HEK293T (cell line): ENCODE data around the gene BBS5.
"Not testable (repeated sequence)": the region's sequence is repeated elsewhere in the genome, so short reads cannot be mapped to it uniquely, and the experiment has no call there.

Source experiments
- CTCF ChIA-PET: fragments of 350-600 bp; formaldehyde crosslinking; extraction: SDS; loops from one replicate; lab custom pipeline; 2021; ENCODE audit warnings: antibody characterized with exemption, inconsistent platforms; lab: Yijun Ruan, JAX
- POLR2A ChIA-PET: fragments of 350-600 bp; formaldehyde crosslinking; extraction: SDS; loops from one replicate; lab custom pipeline; 2020; ENCODE audit warnings: antibody characterized with exemption, inconsistent platforms; lab: Yijun Ruan, JAX
- DNase-seq: peaks from one replicate; pipeline ENCODE4 v3.0.0; 2012; ENCODE audit warnings: mixed read lengths; ENCODE audit errors: extremely low spot score
- ARNT ChIP-seq: fragments of 450-650 bp; IDR thresholded peaks from 2 replicates; pipeline ENCODE4 v1.6.1; 2017; ENCODE audit warnings: mild to moderate bottlenecking
- BHLHE40 ChIP-seq: fragments of 450-650 bp; IDR thresholded peaks from 2 replicates; pipeline ENCODE4 v1.6.1; 2016; ENCODE audit warnings: mild to moderate bottlenecking, moderate library complexity, borderline replicate concordance
- CTBP1 ChIP-seq: fragments of 450-650 bp; IDR thresholded peaks from 2 replicates; pipeline ENCODE4 v1.6.1; 2016; ENCODE audit warnings: borderline replicate concordance
- ELF4 ChIP-seq: fragments of 450-650 bp; IDR thresholded peaks from 2 replicates; pipeline ENCODE4 v1.6.1; 2017; ENCODE audit warnings: antibody characterized with exemption
- FOXA1 ChIP-seq: fragments of 450-650 bp; IDR thresholded peaks from 2 replicates; pipeline ENCODE4 v1.6.1; 2016; ENCODE audit warnings: mild to moderate bottlenecking
- FOXK2 ChIP-seq: fragments of 450-650 bp; IDR thresholded peaks from 2 replicates; pipeline ENCODE4 v1.6.1; 2016; ENCODE audit warnings: mild to moderate bottlenecking
- FOXM1 ChIP-seq: fragments of 450-650 bp; IDR thresholded peaks from 2 replicates; pipeline ENCODE4 v1.6.1; 2017; ENCODE audit warnings: mild to moderate bottlenecking, borderline replicate concordance
- HDGF ChIP-seq: fragments of 450-650 bp; IDR thresholded peaks from 2 replicates; pipeline ENCODE4 v1.6.1; 2017; ENCODE audit warnings: antibody characterized with exemption, borderline replicate concordance
- L3MBTL2 ChIP-seq: fragments of 450-650 bp; conservative IDR thresholded peaks from 2 replicates; pipeline ENCODE4 v1.6.1; 2016; ENCODE audit warnings: mild to moderate bottlenecking
- LEF1 ChIP-seq: fragments of 450-650 bp; IDR thresholded peaks from 2 replicates; pipeline ENCODE4 v1.6.1; 2017; ENCODE audit warnings: mild to moderate bottlenecking, borderline replicate concordance
- NFRKB ChIP-seq: fragments of 450-650 bp; IDR thresholded peaks from 2 replicates; pipeline ENCODE4 v1.6.1; 2016; ENCODE audit warnings: mild to moderate bottlenecking, moderate library complexity
- SP1 ChIP-seq: fragments of 450-650 bp; IDR thresholded peaks from 2 replicates; pipeline ENCODE4 v1.6.1; 2017
- SUZ12 ChIP-seq: fragments of 450-650 bp; IDR thresholded peaks from 2 replicates; pipeline ENCODE4 v1.6.1; 2016; ENCODE audit warnings: mild to moderate bottlenecking
- TARDBP ChIP-seq: fragments of 450-650 bp; IDR thresholded peaks from 2 replicates; pipeline ENCODE4 v1.6.1; 2016
- ZNF384 ChIP-seq: fragments of 450-650 bp; IDR thresholded peaks from 2 replicates; pipeline ENCODE4 v1.6.1; 2016
- TF ChIP-seq, protein P1 (sequence below): fragments of 450-650 bp; IDR thresholded peaks from 2 replicates; pipeline ENCODE4 v1.6.1; 2016

The BBS5 gene

DNA sequence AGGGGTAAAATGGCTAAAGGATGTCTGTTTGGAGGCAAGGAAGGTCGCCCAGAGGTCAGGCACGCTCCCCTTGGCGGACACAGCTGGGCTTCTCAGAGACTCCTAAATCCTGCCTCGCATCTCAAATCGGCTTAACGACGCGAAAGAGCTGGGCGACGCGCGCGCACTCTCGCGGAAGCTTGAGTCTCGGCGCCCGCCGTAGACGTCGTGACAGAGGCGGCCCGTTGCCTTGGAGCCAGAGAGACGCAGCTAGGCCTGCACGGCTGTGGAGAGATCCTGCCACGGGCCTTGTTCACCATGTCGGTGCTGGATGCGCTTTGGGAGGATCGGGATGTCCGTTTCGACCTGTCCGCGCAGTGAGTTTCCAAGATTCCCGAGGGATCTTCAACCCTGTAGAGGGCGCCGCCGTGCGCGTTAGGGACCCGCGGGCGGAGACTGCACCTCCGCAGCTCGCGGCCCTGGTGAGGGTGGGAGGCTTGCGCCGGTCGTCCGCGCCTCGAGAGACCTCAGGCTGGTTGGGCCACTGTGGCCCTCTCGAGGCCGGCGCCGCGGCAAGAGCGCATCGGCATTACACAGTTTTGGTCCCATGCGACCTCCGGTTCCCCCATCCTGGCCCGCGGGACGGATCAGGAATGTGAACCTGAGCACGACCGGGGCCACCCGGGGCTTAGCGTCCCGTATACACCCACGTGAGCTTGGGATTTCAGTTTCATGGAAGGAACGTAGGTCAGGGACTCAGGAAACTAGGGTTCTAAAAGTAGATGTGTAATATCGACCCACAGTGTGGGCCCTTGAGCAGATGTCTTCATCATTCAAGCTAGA is at the start of gene BBS5:
TSS of gene BBS5 (plus strand) at position 238 of the 822 bp plus-strand sequence. CDS start at position 298, 60 bp downstream.
- DNase-seq: peak; percentile 67
- TF ChIP-seq ZNF384: no peak
- TF ChIP-seq ARNT: no peak
- TF ChIP-seq L3MBTL2: peak; percentile 78
- TF ChIP-seq NFRKB: no peak
- no peak for TF ChIP-seq ELF4
- 0 out of 2 replicates have a peak, but pooled peaks have one; percentile 26 for TF ChIP-seq CTBP1
- TF ChIP-seq BHLHE40: no peak
- TF ChIP-seq TARDBP: peak; percentile 15; the same call in 1 of the 2 replicates
- ChIA-PET CTCF (interaction anchor here (0.7 to 2.0 kb wide), 7 partner anchors 9 to 1652 kb away, joined by 3 to 7 read pairs (median 3); no protein-coding TSS in a partner anchor), POLR2A (interaction anchor here (0.8 to 1.6 kb wide), 6 partner anchors 9 to 105 kb away, joined by 3 to 5 read pairs (median 3); partner anchors contain the start of genes FASTKD1 and PPIG)

DNA sequence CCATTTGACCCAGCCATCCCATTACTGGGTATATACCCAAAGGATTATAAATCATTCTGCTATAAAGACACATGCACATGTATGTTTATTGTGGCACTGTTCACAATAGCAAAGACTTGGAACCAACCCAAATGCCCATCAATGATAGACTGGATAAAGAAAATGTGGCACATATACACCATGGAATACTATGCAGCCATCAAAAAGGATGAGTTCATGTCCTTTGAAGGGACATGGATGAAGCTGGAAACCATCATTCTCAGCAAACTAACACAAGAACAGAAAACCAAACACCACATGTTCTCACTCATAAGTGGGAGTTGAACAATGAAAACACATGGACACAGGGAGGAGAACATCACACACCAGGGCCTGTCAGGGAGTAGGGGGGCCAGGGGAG is 47.5 kb upstream of the BBS5 start:
- CTCF ChIA-PET, POLR2A ChIA-PET, DNase-seq: not testable (repeated sequence)

DNA sequence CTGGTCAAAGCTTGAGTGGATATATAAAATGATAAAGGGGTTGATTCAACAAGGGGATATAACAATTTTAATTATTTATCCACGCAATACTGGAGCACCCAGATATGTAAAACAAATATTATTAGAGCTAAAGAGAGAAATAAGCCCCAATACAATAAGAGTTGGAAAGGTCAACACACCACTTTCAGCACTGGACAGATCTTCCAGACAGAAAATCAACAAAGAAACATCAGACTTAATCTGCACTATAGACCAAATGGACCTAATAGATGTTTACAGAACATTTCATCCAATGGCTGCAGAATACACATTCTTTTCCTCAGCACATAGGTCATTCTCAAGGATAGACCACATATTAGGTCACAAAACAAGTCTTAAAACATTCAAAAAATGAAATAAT is 45.1 kb upstream of the BBS5 start:
- DNase-seq, POLR2A ChIA-PET: not testable (repeated sequence)
- CTCF ChIA-PET: interaction anchor here (0.7 kb wide), 1 partner anchor 37 kb away, joined by 3 read pairs; no protein-coding TSS in a partner anchor

DNA sequence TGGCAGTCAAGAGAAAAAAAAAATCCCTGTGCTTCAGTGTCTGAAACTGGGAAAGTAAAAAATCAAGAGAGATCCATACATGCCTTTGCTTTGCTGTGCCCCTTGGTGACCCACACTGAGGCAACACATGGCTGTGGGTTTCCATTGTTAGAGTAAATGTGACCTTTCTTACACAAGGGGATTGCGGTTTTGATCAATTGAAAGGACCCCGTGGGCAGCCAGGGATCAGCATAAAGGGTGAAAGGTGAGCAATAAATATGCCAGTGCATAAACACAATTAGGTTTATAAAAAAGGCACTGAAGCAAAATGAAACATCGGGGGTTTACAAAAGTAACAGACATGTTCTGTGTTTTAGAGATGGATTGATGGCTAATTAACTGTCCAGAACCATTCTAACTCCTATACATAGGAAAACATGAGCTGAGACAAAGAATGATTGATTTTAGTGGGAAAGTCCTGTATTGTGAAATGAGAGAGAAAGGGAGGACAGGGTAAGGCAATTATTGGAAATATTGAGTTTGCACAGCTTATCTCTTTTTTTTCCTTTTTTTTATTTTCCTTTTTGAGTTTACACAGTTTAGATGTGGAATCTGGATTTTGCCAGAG is 40.7 kb upstream of the BBS5 start:
- TF ChIP-seq SUZ12: no peak
- TF ChIP-seq, protein P1, sequence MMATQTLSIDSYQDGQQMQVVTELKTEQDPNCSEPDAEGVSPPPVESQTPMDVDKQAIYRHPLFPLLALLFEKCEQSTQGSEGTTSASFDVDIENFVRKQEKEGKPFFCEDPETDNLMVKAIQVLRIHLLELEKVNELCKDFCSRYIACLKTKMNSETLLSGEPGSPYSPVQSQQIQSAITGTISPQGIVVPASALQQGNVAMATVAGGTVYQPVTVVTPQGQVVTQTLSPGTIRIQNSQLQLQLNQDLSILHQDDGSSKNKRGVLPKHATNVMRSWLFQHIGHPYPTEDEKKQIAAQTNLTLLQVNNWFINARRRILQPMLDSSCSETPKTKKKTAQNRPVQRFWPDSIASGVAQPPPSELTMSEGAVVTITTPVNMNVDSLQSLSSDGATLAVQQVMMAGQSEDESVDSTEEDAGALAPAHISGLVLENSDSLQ: peak; percentile 63
- no peak for TF ChIP-seq CTBP1
- ChIA-PET POLR2A (no interaction called here), CTCF (no interaction called here)
- DNase-seq: no peak

DNA sequence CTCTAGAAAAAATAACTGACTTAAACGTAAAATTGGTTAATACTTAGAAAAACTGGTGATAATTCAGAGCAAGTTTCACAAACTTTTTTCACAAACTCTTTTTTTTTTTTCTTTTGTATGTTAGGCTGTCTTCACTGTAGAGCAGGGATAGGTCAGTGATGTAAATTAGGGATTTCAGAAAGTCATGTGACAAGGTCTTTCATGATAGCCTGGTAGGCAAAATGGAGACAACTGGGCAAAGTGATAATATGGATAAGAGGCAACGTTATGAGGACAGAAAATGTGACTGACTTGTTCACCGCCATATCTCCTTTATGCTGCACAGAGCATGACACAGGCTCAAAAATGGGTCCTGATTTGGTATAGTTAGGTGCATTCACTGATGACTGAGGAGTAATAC is 39.4 kb upstream of the BBS5 start:
- TF ChIP-seq ZNF384: no peak
- no peak for TF ChIP-seq LEF1
- no peak for TF ChIP-seq ELF4
- no peak for TF ChIP-seq BHLHE40
- ChIA-PET CTCF (no interaction called here), POLR2A (no interaction called here)
- DNase-seq: no peak

DNA sequence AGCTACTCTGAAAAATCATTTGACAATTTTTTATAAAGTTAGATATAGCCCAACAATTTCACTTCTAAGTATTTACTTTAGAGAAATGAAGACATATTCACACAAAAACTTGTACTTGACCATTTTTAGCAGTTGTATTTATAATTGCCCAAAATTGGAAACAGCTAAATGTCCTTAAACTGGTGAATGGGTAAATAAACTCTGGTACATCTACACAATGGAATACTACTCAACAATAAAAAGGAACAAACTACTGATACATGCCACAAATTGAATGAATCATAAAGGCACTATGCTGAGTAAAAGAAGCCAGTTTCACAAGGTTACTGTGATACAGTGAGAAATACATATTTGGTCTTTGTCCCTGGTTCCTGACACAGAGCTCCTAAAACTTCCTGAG is 32.8 kb upstream of the BBS5 start:
- TF ChIP-seq SUZ12: no peak
- no peak for TF ChIP-seq SP1
- TF ChIP-seq ELF4: no peak
- TF ChIP-seq ARNT: no peak
- TF ChIP-seq NFRKB: no peak
- TF ChIP-seq ZNF384: no peak
- TF ChIP-seq, protein P1: no peak
- TF ChIP-seq LEF1: no peak
- no peak for TF ChIP-seq L3MBTL2
- no peak for TF ChIP-seq HDGF
- no peak for TF ChIP-seq BHLHE40
- no peak for TF ChIP-seq FOXA1
- no peak for TF ChIP-seq FOXK2
- TF ChIP-seq CTBP1: no peak
- TF ChIP-seq TARDBP: no peak
- no peak for TF ChIP-seq FOXM1
- ChIA-PET CTCF (no interaction called here), POLR2A (no interaction called here)
- DNase-seq: no peak

DNA sequence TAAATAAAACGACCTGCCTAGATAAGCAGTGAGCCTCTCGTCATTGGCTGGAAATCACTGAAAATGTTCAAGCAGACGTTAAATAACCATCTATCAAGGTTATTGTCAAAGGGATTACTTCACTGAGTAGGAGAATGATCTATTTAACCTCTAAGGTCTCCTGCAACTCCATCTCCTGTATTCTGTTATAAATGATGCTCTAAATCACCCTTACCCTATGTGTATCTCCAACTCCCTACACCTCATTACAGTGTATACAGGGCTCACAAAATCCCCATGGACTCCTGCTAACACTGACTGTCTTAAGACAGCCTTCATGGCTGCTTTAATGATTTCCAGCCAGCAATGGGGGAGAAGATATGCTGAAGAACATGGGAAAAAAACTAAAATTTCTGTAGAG is 31.0 kb upstream of the BBS5 start:
- TF ChIP-seq HDGF (no peak), LEF1 (no peak), NFRKB (no peak), BHLHE40 (no peak), L3MBTL2 (no peak), FOXA1 (no peak), FOXK2 (no peak), TARDBP (no peak), ARNT (no peak), FOXM1 (no peak), ELF4 (no peak), SP1 (no peak), ZNF384 (no peak)
- TF ChIP-seq, protein P1: no peak
- POLR2A ChIA-PET: no interaction called here
- CTCF ChIA-PET: no interaction called here
- DNase-seq: no peak
